A549 (cell line): ENCODE results near the gene KAT5.

ENCODE experiments used
- CTCF ChIP-seq: fragments of >200 bp; sonication (Bioruptor Twin); formaldehyde crosslinking; IDR thresholded peaks from 3 replicates; pipeline ENCODE4 v1.5.1; 2016
- EHMT2 ChIP-seq: fragments of 200-600 bp; sonication (generic); IDR thresholded peaks from 2 replicates; pipeline ENCODE4 v1.6.1; 2016; ENCODE audit warnings: antibody characterized with exemption, low read depth, mild to moderate bottlenecking, moderate library complexity
- RAD21 ChIP-seq, 2 experiments: fragments of >200 bp in 1 of 2; sonication (Bioruptor Twin) in 1 of 2; formaldehyde crosslinking in 1 of 2; IDR thresholded peaks in 1 of 2; conservative IDR thresholded peaks in 1 of 2; 2 replicates in 1 of 2; 3 replicates in 1 of 2; pipeline ENCODE4 v1.6.1; 2012 to 2018; ENCODE audit warnings: inconsistent platforms in 1 of 2

GRCh38 chr11:65745049-65745448, 33.0 kb downstream of the KAT5 start:
- TF ChIP-seq CTCF (no peak), EHMT2 (no peak), RAD21 (conservative IDR thresholded peaks at IDR 0.05 in 1 of 2, IDR thresholded peaks at IDR 0.05 in 1 of 2) (no peak)
